ENCODE data around the gene PKN2. TPM values are rescaled to one million over a fixed set of nuclear protein-coding genes. Genes with fewer than 3 reads are reported as not detected.

PKN2 gene
- total and polyA plus RNA-seq, 2 donors from 2014 or later = 7.3 to 49.3 TPM

- intact Hi-C loops (cut with DNase I) = no loop called here
- FAIRE-seq (no peak), DNase-seq (no peak)
These were observed 36.2 kb upstream of the PKN2 start for GRCh38 chr1:88647749-88648415.

DNA sequence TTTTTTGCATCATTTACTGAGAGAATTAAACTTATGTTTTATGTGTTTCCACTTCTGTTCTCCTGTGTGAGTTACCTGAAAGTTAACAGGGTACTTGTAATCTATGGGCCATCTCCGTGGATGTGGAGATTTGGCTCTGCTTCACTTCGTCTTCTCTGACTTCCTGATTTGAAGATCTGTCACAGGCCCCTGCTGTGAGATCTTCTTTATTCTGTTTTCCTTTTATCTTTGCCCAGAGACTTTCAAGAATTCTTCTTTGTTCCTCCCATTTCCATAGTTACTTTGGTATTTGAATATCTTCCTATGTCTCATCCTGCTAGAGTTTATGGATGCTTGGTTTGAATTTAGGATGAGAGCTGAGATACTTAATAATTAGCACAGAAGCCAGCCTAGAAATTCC is 35.4 kb upstream of the PKN2 start:
- H3K4me1 ChIP-seq (ENCODE audit: control insufficient read depth in 2 of 3, insufficient read depth in 2 of 3, low read depth in 1 of 3, low read length in 3 of 3) = no peaks in the 10 kb centered on the region
- intact Hi-C loops (cut with DNase I) = no loop called here
- no peaks in the 10 kb centered on the region for H3K9me3 ChIP-seq (ENCODE audit: control insufficient read depth in 2 of 3, insufficient read depth in 1 of 3, low read length in 3 of 3)
- FAIRE-seq (no peak), DNase-seq (no peak)
- no peak overlapping the region for H3K4me3 ChIP-seq (ENCODE audit: low read length in 3 of 3)
- no peak for TF ChIP-seq CTCF (IDR thresholded peaks at IDR 0.05; ENCODE audit: borderline replicate concordance, extremely low read depth, insufficient read depth)
- H3K27me3 ChIP-seq (ENCODE audit: control insufficient read depth, insufficient read depth, low read length) = no peaks in the 10 kb centered on the region
- no peaks in the 10 kb centered on the region for H3K36me3 ChIP-seq (ENCODE audit: control insufficient read depth in 2 of 3, insufficient read depth in 3 of 3, low read length in 3 of 3)
- H3K9ac ChIP-seq (ENCODE audit: low read length in 3 of 3) = no peak overlapping the region
- no peak overlapping the region for H3K27ac ChIP-seq (ENCODE audit: low read depth in 2 of 2, low read length in 2 of 2)

More at GRCh38 chr1:88647749-88648415, 36.2 kb upstream of the PKN2 start:
- no peaks in the 10 kb centered on the region for H3K36me3 ChIP-seq (ENCODE audit: control insufficient read depth in 2 of 3, insufficient read depth in 3 of 3, low read length in 3 of 3)
- no peak overlapping the region for H3K4me3 ChIP-seq (ENCODE audit: low read length in 3 of 3)
- no peaks in the 10 kb centered on the region for H3K27me3 ChIP-seq (ENCODE audit: control insufficient read depth, insufficient read depth, low read length)
- no peaks in the 10 kb centered on the region for H3K4me1 ChIP-seq (ENCODE audit: control insufficient read depth in 2 of 3, insufficient read depth in 2 of 3, low read depth in 1 of 3, low read length in 3 of 3)
- no peak for TF ChIP-seq CTCF (IDR thresholded peaks at IDR 0.05; ENCODE audit: borderline replicate concordance, extremely low read depth, insufficient read depth)
- H3K9ac ChIP-seq (ENCODE audit: low read length in 3 of 3) = no peak overlapping the region
- no peaks in the 10 kb centered on the region for H3K9me3 ChIP-seq (ENCODE audit: control insufficient read depth in 2 of 3, insufficient read depth in 1 of 3, low read length in 3 of 3)
- H3K27ac ChIP-seq (ENCODE audit: low read depth in 2 of 2, low read length in 2 of 2) = no peak overlapping the region

- no peaks in the 10 kb centered on the region for H3K4me1 ChIP-seq (ENCODE audit: control insufficient read depth in 2 of 3, insufficient read depth in 2 of 3, low read depth in 1 of 3, low read length in 3 of 3)
- H3K4me3 ChIP-seq (ENCODE audit: low read length in 3 of 3) = no peak overlapping the region
- no peak for DNase-seq
- intact Hi-C loops (cut with DNase I) = no loop called here
- H3K27ac ChIP-seq (ENCODE audit: low read depth in 2 of 2, low read length in 2 of 2) = no peak overlapping the region
- no peaks in the 10 kb centered on the region for H3K36me3 ChIP-seq (ENCODE audit: control insufficient read depth in 2 of 3, insufficient read depth in 3 of 3, low read length in 3 of 3)
- H3K9me3 ChIP-seq (ENCODE audit: control insufficient read depth in 2 of 3, insufficient read depth in 1 of 3, low read length in 3 of 3) = no peaks in the 10 kb centered on the region
- H3K27me3 ChIP-seq (ENCODE audit: control insufficient read depth, insufficient read depth, low read length) = no peaks in the 10 kb centered on the region
- no peak overlapping the region for H3K9ac ChIP-seq (ENCODE audit: low read length in 3 of 3)
- no peak for FAIRE-seq
- TF ChIP-seq CTCF (IDR thresholded peaks at IDR 0.05; ENCODE audit: borderline replicate concordance, extremely low read depth, insufficient read depth) = no peak
These were observed 34.1 kb upstream of the PKN2 start for GRCh38 chr1:88649932-88650331.

Measured in kidney (tissue), 14 donors.